ENCODE results near the gene OTUD3.

GRCh38 chr1:19910650-19911049 is 28.5 kb downstream of the OTUD3 start:
- no peak for TF ChIP-seq CTCF (IDR thresholded peaks at IDR 0.05)
- TF ChIP-seq ZFX (IDR thresholded peaks at IDR 0.05; ENCODE audit: borderline replicate concordance), result no peak

All from 22Rv1 (cell line).